ENCODE measurements around the gene OR10Z1.

Gene OR10Z1

GRCh38 chr1:158638146-158638545, 33.1 kb downstream of the OR10Z1 start:
- DNase-seq (ENCODE audit: low spot score) = no peak
- in situ Hi-C loops (cut with MboI; ENCODE audit: low pct_unique_long_range_greater_than_20kb, low sequenced_read_pairs, unreplicated experiment) = no loop called here
- TF ChIP-seq CTCF (IDR thresholded peaks at IDR 0.05; ENCODE audit: extremely low read depth, insufficient read depth, missing control alignments) = no peak

- DNase-seq (ENCODE audit: low spot score) = no peak
- no peak for TF ChIP-seq CTCF (IDR thresholded peaks at IDR 0.05; ENCODE audit: extremely low read depth, insufficient read depth, missing control alignments)
- in situ Hi-C loops (cut with MboI; ENCODE audit: low pct_unique_long_range_greater_than_20kb, low sequenced_read_pairs, unreplicated experiment) = no loop called here
These were observed 33.8 kb downstream of the OR10Z1 start for GRCh38 chr1:158638904-158639303.

- no peak for TF ChIP-seq CTCF (IDR thresholded peaks at IDR 0.05; ENCODE audit: extremely low read depth, insufficient read depth, missing control alignments)
- in situ Hi-C loops (cut with MboI; ENCODE audit: low pct_unique_long_range_greater_than_20kb, low sequenced_read_pairs, unreplicated experiment) = no loop called here
- no peak for DNase-seq (ENCODE audit: low spot score)
These were observed 39.4 kb downstream of the OR10Z1 start for GRCh38 chr1:158644449-158644848.

GRCh38 chr1:158646465-158646864, 41.4 kb downstream of the OR10Z1 start:
- TF ChIP-seq CTCF (IDR thresholded peaks at IDR 0.05; ENCODE audit: extremely low read depth, insufficient read depth, missing control alignments) = no peak
- no peak for DNase-seq (ENCODE audit: low spot score)
- in situ Hi-C loops (cut with MboI; ENCODE audit: low pct_unique_long_range_greater_than_20kb, low sequenced_read_pairs, unreplicated experiment) = no loop called here

GRCh38 chr1:158649052-158649451, 44.0 kb downstream of the OR10Z1 start:
- DNase-seq (ENCODE audit: low spot score) = no peak
- TF ChIP-seq CTCF (IDR thresholded peaks at IDR 0.05; ENCODE audit: extremely low read depth, insufficient read depth, missing control alignments) = peak; percentile 16
- in situ Hi-C loops (cut with MboI; ENCODE audit: low pct_unique_long_range_greater_than_20kb, low sequenced_read_pairs, unreplicated experiment) = no loop called here

GRCh38 chr1:158652721-158653334, 47.8 kb downstream of the OR10Z1 start:
- TF ChIP-seq CTCF (IDR thresholded peaks at IDR 0.05; ENCODE audit: extremely low read depth, insufficient read depth, missing control alignments) = no peak
- in situ Hi-C loops (cut with MboI; ENCODE audit: low pct_unique_long_range_greater_than_20kb, low sequenced_read_pairs, unreplicated experiment) = no loop called here
- DNase-seq (ENCODE audit: low spot score) = no peak
